Smooth muscle cell (in vitro differentiated cells): ENCODE measurements around the gene GSTO2. TPM values are rescaled to one million over a fixed set of nuclear protein-coding genes. Genes with fewer than 3 reads are reported as not detected.
A peak's percentile ranks its signal among the peaks of the same experiment; 100 is the strongest.

ENCODE experiments used
- DNase-seq: peaks from one replicate; lab custom pipeline; 2025; ENCODE audit not compliant: unreplicated experiment; lab: John Stamatoyannopoulos, UW
- H2AFZ ChIP-seq: fragments of 200-600 bp; sonication (generic); 2 replicates; pipeline ENCODE4 v1.6.0; 2016; ENCODE audit warnings: antibody characterized with exemption, low read depth, mild to moderate bottlenecking
- H3F3A ChIP-seq: fragments of 200-600 bp; sonication (generic); 2 replicates; pipeline ENCODE4 v1.6.0; 2017; ENCODE audit warnings: antibody characterized with exemption, low read depth
- H3K27ac ChIP-seq: fragments of 200-600 bp; sonication (generic); 2 replicates; pipeline ENCODE4 v1.5.1; 2016; ENCODE audit warnings: low read depth, mild to moderate bottlenecking
- H3K27me3 ChIP-seq: fragments of 200-600 bp; sonication (generic); 2 replicates; pipeline ENCODE4 v1.6.1; 2016; ENCODE audit warnings: low read depth, mild to moderate bottlenecking
- H3K36me3 ChIP-seq: fragments of 200-600 bp; sonication (generic); 2 replicates; pipeline ENCODE4 v1.5.1; 2016; ENCODE audit warnings: low read depth
- H3K4me1 ChIP-seq: fragments of 200-600 bp; sonication (generic); 2 replicates; pipeline ENCODE4 v1.5.1; 2016; ENCODE audit warnings: low read depth
- H3K4me2 ChIP-seq: fragments of 200-600 bp; sonication (generic); 2 replicates; pipeline ENCODE4 v1.6.0; 2016; ENCODE audit warnings: mild to moderate bottlenecking
- H3K4me3 ChIP-seq: fragments of 200-600 bp; sonication (generic); 2 replicates; pipeline ENCODE4 v1.5.1; 2016; ENCODE audit warnings: mild to moderate bottlenecking
- H3K79me2 ChIP-seq: fragments of 200-600 bp; sonication (generic); 2 replicates; pipeline ENCODE4 v1.6.0; 2016; ENCODE audit warnings: low read depth, mild to moderate bottlenecking
- H3K9ac ChIP-seq: fragments of 200-600 bp; sonication (generic); 2 replicates; pipeline ENCODE4 v1.6.0; 2016; ENCODE audit warnings: low read depth
- H3K9me3 ChIP-seq: fragments of 200-600 bp; sonication (generic); replicated peaks from 2 replicates; pipeline ENCODE4 v1.5.1; 2016; ENCODE audit warnings: low read depth
- H4K20me1 ChIP-seq: fragments of 200-600 bp; sonication (generic); 2 replicates; pipeline ENCODE4 v1.6.0; 2016; ENCODE audit warnings: low read depth
- WGBS: methylation state at CpG from one replicate; pipeline ENCODE4 v1.1.7; 2016; ENCODE audit warnings: low lambda C conversion rate; 5-methylcytosine and 5-hydroxymethylcytosine counted together
- polyA plus RNA-seq: library from polyadenylated mRNA; unstranded; fragments of >200 nt; fragmentation: Nextera tagmentation; extraction: Ambion mirVana; gene quantifications from 2 replicates; pipeline ENCODE4 v1.2.1, GENCODE V29; 2016
- total RNA-seq: library from RNA; depleted of rRNA; stranded (reverse); fragments of >200 nt; gene quantifications from 2 replicates; pipeline ENCODE4 v1.2.3, GENCODE V29; 2014
- TF ChIP-seq, protein P1 (sequence below): fragments of 200-600 bp; sonication (generic); IDR thresholded peaks from 2 replicates; pipeline ENCODE4 v1.5.1; 2017; ENCODE audit warnings: borderline replicate concordance, mild to moderate bottlenecking, antibody characterized with exemption; ENCODE audit not compliant: insufficient read depth, poor library complexity, severe bottlenecking

GSTO2 gene
- total and polyA plus RNA-seq, 2 experiments from 2014 or later: 2.1 to 3.7 TPM

DNA sequence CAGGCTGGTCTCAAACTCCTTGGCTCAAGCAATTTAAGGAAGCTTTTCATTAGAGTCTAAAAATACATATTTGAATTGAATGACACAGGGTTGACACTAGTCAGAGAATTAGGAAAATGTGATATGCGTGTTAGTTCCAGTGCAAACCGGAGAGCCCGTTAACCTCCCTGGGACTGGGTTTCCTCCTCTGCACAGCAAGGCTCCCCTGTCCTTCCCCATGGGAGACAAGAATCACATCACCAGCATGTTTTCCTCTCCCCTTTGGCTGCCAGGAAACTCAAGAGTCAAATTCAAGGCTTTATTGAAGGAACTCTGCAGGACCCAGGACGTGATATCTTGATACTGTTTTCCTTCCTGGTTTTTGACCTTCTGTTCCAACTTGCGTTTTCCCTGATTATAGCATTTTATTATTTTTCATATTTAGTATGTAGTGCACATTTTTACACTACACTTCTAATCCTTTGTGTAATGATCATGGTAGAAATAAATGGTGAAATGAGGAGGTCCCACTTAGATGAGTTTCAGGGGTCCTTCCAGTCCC, 24.9 kb downstream of the GSTO2 start:
- H3K79me2 ChIP-seq: no peaks in the 10 kb centered on the region
- no peak overlapping the region for H3K27ac ChIP-seq
- peaks cover 10% of the 10 kb centered on the region for H3F3A ChIP-seq
- no peak overlapping the region for H2AFZ ChIP-seq
- no peak overlapping the region for H3K4me2 ChIP-seq
- H3K9me3 ChIP-seq: no peaks in the 10 kb centered on the region
- H3K36me3 ChIP-seq: no peaks in the 10 kb centered on the region
- 97% methylated on average over 5 of the region's 5 CpGs for WGBS
- no peak overlapping the region for H3K4me3 ChIP-seq
- no peaks in the 10 kb centered on the region for H4K20me1 ChIP-seq
- no peak overlapping the region for H3K9ac ChIP-seq
- no peaks in the 10 kb centered on the region for H3K27me3 ChIP-seq
- no peak for DNase-seq
- peaks cover 4% of the 10 kb centered on the region for H3K4me1 ChIP-seq
- TF ChIP-seq, protein P1, sequence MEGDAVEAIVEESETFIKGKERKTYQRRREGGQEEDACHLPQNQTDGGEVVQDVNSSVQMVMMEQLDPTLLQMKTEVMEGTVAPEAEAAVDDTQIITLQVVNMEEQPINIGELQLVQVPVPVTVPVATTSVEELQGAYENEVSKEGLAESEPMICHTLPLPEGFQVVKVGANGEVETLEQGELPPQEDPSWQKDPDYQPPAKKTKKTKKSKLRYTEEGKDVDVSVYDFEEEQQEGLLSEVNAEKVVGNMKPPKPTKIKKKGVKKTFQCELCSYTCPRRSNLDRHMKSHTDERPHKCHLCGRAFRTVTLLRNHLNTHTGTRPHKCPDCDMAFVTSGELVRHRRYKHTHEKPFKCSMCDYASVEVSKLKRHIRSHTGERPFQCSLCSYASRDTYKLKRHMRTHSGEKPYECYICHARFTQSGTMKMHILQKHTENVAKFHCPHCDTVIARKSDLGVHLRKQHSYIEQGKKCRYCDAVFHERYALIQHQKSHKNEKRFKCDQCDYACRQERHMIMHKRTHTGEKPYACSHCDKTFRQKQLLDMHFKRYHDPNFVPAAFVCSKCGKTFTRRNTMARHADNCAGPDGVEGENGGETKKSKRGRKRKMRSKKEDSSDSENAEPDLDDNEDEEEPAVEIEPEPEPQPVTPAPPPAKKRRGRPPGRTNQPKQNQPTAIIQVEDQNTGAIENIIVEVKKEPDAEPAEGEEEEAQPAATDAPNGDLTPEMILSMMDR: no peak

DNA sequence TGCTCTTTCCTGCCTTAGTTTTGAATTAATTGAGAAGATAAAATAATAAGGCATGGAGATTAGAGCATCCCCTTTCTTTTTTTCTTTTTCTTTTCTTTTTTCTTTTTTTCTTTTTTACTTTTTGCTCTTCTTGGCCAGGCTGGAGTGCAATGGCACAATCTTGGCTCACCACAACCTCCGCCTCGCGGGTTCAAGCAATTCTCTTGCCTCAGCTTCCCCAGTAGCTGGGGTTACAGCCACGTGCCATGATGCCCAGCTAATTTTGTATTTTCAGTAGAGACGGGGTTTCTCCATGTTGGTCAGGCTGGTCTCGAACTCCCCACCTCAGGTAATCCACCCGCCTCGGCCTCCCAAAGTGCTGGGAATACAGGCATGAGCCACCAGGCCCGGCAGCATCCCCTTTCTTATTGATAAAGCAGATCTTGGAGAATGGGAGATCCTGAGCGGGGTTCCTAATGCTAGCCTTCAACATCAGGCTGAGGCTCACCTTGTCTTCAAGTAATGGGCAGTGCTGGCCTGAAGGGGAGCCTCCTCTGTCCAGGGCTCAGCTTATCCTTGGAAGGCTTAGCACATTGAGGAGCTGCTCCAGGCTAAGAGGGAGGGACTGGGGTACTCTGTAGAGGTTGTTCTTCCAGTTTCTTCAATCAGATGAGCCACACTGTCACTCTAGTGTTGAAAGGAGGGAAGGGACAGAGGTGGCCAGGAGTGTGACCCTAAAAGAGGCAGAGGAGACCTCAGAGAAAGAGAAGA, 27.9 kb downstream of the GSTO2 start:
- WGBS: 95% methylated on average over 10 of the region's 10 CpGs
- Histone ChIP-seq H3K9ac (peak overlapping the region; percentile 32), H3K4me2 (peak overlapping the region; percentile 75), H3K4me3 (no peak overlapping the region), H3F3A (peaks cover 10% of the 10 kb centered on the region), H3K79me2 (no peaks in the 10 kb centered on the region), H3K36me3 (no peaks in the 10 kb centered on the region), H3K27me3 (no peaks in the 10 kb centered on the region), H4K20me1 (no peaks in the 10 kb centered on the region), H3K4me1 (peaks cover 6% of the 10 kb centered on the region), H3K27ac (peak overlapping the region; percentile 98), H2AFZ (no peak overlapping the region), H3K9me3 (no peaks in the 10 kb centered on the region)
- TF ChIP-seq, protein P1: no peak
- no peak for DNase-seq

- peak overlapping the region; percentile 75 for H3K4me2 ChIP-seq
- 37% methylated on average over 17 of the region's 17 CpGs for WGBS
These were observed 29.0 kb downstream of the GSTO2 start for GRCh38 chr10:104297697-104298660.

More at GRCh38 chr10:104297697-104298660, 29.0 kb downstream of the GSTO2 start:
- Histone ChIP-seq H3K27ac (peak overlapping the region; percentile 98), H3K9me3 (no peaks in the 10 kb centered on the region), H3K9ac (peak overlapping the region; percentile 93), H3K27me3 (no peaks in the 10 kb centered on the region), H3F3A (peaks cover 7% of the 10 kb centered on the region), H3K4me1 (peaks cover 4% of the 10 kb centered on the region), H3K36me3 (no peaks in the 10 kb centered on the region), H3K4me3 (peak overlapping the region; percentile 19), H4K20me1 (no peaks in the 10 kb centered on the region), H2AFZ (no peak overlapping the region), H3K79me2 (no peaks in the 10 kb centered on the region)
- peak; percentile 11 for DNase-seq
- TF ChIP-seq, protein P1: peak; percentile 62
